Adipose tissue (tissue), 3 donors: ENCODE measurements around the gene OR2A7. TPM values are rescaled to one million over a fixed set of nuclear protein-coding genes. Genes with fewer than 3 reads are reported as not detected.
"Not testable (repeated sequence)": the region's sequence is repeated elsewhere in the genome, so short reads cannot be mapped to it uniquely, and the experiment has no call there.

Source experiments
- H3K27ac ChIP-seq: one replicate; pipeline ENCODE4 v1.5.1; 2013; ENCODE audit warnings: low read depth, low read length
- WGBS, 3 donors: extraction: QIAGEN DNeasy Blood & Tissue Kit; methylation state at CpG; one replicate each; pipeline ENCODE4 v1.1.7; 2013; 5-methylcytosine and 5-hydroxymethylcytosine counted together
- polyA plus RNA-seq, 3 donors: library from polyadenylated mRNA; stranded (reverse); fragments of 200-250 nt; gene quantifications; one replicate each; pipeline ENCODE4 v1.2.3, GENCODE V29; 2013
- donor health status: healthy with polysubstance abuse.
- donor health status: Bipolar disorder and iron deficiency.
- donor health status: healthy.

Gene OR2A7
- polyA plus RNA-seq, 3 donors = 0.67 to 2.4 (median 1.2) TPM

GRCh38 chr7:144262128-144262527 is 2.5 kb downstream of the OR2A7 start:
- not testable (repeated sequence) for H3K27ac ChIP-seq
- WGBS, 3 donors = no CpG with 5 or more reads among the region's 2 CpGs

GRCh38 chr7:144259067-144259466 is 5.5 kb downstream of the OR2A7 start:
- not testable (repeated sequence) for H3K27ac ChIP-seq
- no CpG with 5 or more reads among the region's 14 CpGs for WGBS, 3 donors

GRCh38 chr7:144256112-144256511 is 8.5 kb downstream of the OR2A7 start:
- no peak overlapping the region for H3K27ac ChIP-seq
- WGBS, 3 donors = 78 to 84% (median 82%) methylated on average over 3 of the region's 3 CpGs

GRCh38 chr7:144255471-144255897 is 9.1 kb downstream of the OR2A7 start:
- WGBS, 3 donors = 67 to 84% (median 70%) methylated on average over 5 of the region's 5 CpGs
- no peak overlapping the region for H3K27ac ChIP-seq

- WGBS, 3 donors = no CpG with 5 or more reads among the region's 4 CpGs
These were observed 12.3 kb downstream of the OR2A7 start for GRCh38 chr7:144252307-144252706.

GRCh38 chr7:144247674-144248330 is 16.8 kb downstream of the OR2A7 start:
- not testable (repeated sequence) for H3K27ac ChIP-seq
- WGBS, 3 donors = no CpG with 5 or more reads among the region's 1 CpG

More at GRCh38 chr7:144252307-144252706, 12.3 kb downstream of the OR2A7 start:
- not testable (repeated sequence) for H3K27ac ChIP-seq

- no CpG with 5 or more reads among the region's 5 CpGs for WGBS, 3 donors
- not testable (repeated sequence) for H3K27ac ChIP-seq
These were observed 17.6 kb downstream of the OR2A7 start for GRCh38 chr7:144246967-144247366.

- not testable (repeated sequence) for H3K27ac ChIP-seq
- WGBS, 3 donors = no CpG with 5 or more reads among the region's 2 CpGs
These were observed 19.2 kb downstream of the OR2A7 start for GRCh38 chr7:144245372-144245771.

- 33 to 100% (median 95%) methylated on average over 1 of the region's 2 CpGs for WGBS, 3 donors
- not testable (repeated sequence) for H3K27ac ChIP-seq
These were observed 25.2 kb downstream of the OR2A7 start, which contains the start of gene OR2A42 for GRCh38 chr7:144239365-144239764. OR2A42 (minus strand) TSS chr7:144239605; CDS start chr7:144232843, 6,762 bp downstream.

GRCh38 chr7:144238530-144239082 is 26.0 kb downstream of the OR2A7 start:
- 88 to 94% (median 91%) methylated on average over 2 of the region's 2 CpGs for WGBS, 3 donors
- not testable (repeated sequence) for H3K27ac ChIP-seq

GRCh38 chr7:144233039-144233438 is 31.6 kb downstream of the OR2A7 start:
- not testable (repeated sequence) for H3K27ac ChIP-seq
- WGBS, 3 donors = 64 to 90% (median 86%) methylated on average over 1 of the region's 1 CpG

- no CpG with 5 or more reads among the region's 2 CpGs for WGBS, 3 donors
- not testable (repeated sequence) for H3K27ac ChIP-seq
These were observed 33.6 kb downstream of the OR2A7 start for GRCh38 chr7:144231027-144231426.

GRCh38 chr7:144228810-144229209 is 35.8 kb downstream of the OR2A7 start:
- WGBS, 3 donors = 96 to 100% (median 98%) methylated on average over 1 of the region's 3 CpGs
- not testable (repeated sequence) for H3K27ac ChIP-seq

- H3K27ac ChIP-seq = not testable (repeated sequence)
- 69 to 78% (median 74%) methylated on average over 3 of the region's 4 CpGs for WGBS, 3 donors
These were observed 37.7 kb downstream of the OR2A7 start for GRCh38 chr7:144226866-144227265.

GRCh38 chr7:144223675-144224074 is 40.9 kb downstream of the OR2A7 start:
- H3K27ac ChIP-seq = not testable (repeated sequence)

- H3K27ac ChIP-seq = not testable (repeated sequence)
These were observed 44.1 kb downstream of the OR2A7 start for GRCh38 chr7:144220531-144220930.

- H3K27ac ChIP-seq = not testable (repeated sequence)
- WGBS, 3 donors = no CpG with 5 or more reads among the region's 4 CpGs
These were observed 45.4 kb downstream of the OR2A7 start for GRCh38 chr7:144219149-144219548.

- H3K27ac ChIP-seq = not testable (repeated sequence)
- WGBS, 3 donors = 97 to 99% (median 98%) methylated on average over 1 of the region's 1 CpG
These were observed 46.0 kb downstream of the OR2A7 start for GRCh38 chr7:144218581-144218980.

- H3K27ac ChIP-seq = not testable (repeated sequence)
These were observed 47.4 kb downstream of the OR2A7 start for GRCh38 chr7:144217200-144217599.
